ENCODE results near the gene SLC4A8. TPM values are rescaled to one million over a fixed set of nuclear protein-coding genes. Genes with fewer than 3 reads are reported as not detected.

Gene SLC4A8
- polyA plus RNA-seq, 1 donor (not counting 4 experiments of a cell fraction or from before 2014, with no cell fraction given): 2.3 TPM

DNA sequence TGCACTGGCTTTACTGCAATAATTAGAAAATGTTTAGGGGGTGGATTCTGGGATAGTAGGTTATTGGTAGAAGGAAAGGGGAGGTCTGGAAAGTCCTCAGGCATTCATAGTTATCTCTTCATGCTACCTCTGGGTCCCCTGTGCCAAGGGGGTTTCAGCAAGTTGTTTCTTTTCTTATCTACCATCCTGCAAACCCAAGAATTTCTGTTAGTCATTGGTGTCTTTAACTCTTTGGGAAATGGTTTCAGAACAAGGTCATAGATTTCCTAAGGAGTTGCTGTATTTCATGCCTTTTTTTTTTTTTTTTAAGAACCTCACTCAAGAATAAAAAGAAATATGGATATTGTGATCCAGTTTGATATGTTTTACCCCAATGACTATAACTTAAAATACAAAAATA lies 63.6 kb downstream of the SLC4A8 start:
- no peak overlapping the region for H3K27ac ChIP-seq (ENCODE audit: control insufficient read depth, insufficient read depth, low read length)
- H3K79me2 ChIP-seq (ENCODE audit: control insufficient read depth, insufficient read depth, low read length): no peaks in the 10 kb centered on the region
- DNase-seq (ENCODE audit: low read depth, low spot score) (no peak), FAIRE-seq (no peak)
- H3K9me3 ChIP-seq (ENCODE audit: control insufficient read depth, low read depth, low read length): no peaks in the 10 kb centered on the region
- TF ChIP-seq EZH2 (IDR thresholded peaks at IDR 0.05; ENCODE audit: low read length) (no peak), CTCF (optimal IDR thresholded peaks at IDR 0.05 in 1 of 3, IDR thresholded peaks at IDR 0.05 in 1 of 3, conservative IDR thresholded peaks at IDR 0.05 in 1 of 3; ENCODE audit: extremely low read depth in 1 of 3, insufficient read depth in 2 of 3, low read length in 3 of 3) (no peak)
- no peaks in the 10 kb centered on the region for H3K4me1 ChIP-seq (ENCODE audit: control insufficient read depth, extremely low read depth, insufficient read depth, low read length)
- no peaks in the 10 kb centered on the region for H3K27me3 ChIP-seq (ENCODE audit: control insufficient read depth, extremely low read depth, insufficient read depth, low read length)
- no peaks in the 10 kb centered on the region for H3K36me3 ChIP-seq (ENCODE audit: control insufficient read depth in 2 of 2, extremely low read depth in 1 of 2, insufficient read depth in 2 of 2, low read length in 2 of 2)
- dilution Hi-C loops (cut with MboI; ENCODE audit: extremely low pct_ligation_motif_present, low sequenced_read_pairs): no loop called here
- no peak overlapping the region for H3K9ac ChIP-seq (ENCODE audit: control insufficient read depth, extremely low read depth, insufficient read depth, low read length)
- no peaks in the 10 kb centered on the region for H4K20me1 ChIP-seq (ENCODE audit: control insufficient read depth, extremely low read depth, insufficient read depth, low read length)
- H3K9me1 ChIP-seq (ENCODE audit: control insufficient read depth, extremely low read depth, insufficient read depth, low read length): no peaks in the 10 kb centered on the region
- H3K4me2 ChIP-seq (ENCODE audit: control insufficient read depth, extremely low read depth, insufficient read depth, low read depth, low read length): no peak overlapping the region
- H3K4me3 ChIP-seq (ENCODE audit: control insufficient read depth in 2 of 3, extremely low read depth in 1 of 3, insufficient read depth in 2 of 3, low read depth in 1 of 3, low read length in 3 of 3): no peak overlapping the region
- no peak overlapping the region for H2AFZ ChIP-seq (ENCODE audit: control insufficient read depth, low read length)

DNA sequence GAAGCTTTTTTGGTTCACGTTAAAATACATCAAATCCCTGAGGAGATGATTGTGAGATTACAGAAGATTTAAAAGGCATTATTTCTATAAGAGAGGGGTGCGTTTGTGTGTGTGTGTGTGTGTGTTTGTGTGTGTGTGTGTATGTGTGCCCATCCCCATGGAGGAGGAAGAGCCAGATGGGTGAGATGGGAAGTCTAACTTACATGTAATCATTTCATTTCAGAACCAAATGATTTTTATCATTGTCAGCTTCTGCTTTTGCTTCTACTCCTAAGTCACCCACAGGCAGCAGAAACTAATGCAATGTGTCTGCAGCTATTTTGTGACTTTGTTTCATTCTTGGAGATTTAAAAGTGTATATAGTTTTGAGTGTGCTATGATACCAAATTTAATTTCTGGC lies 68.7 kb downstream of the SLC4A8 start:
- DNase-seq (ENCODE audit: low read depth, low spot score): no peak
- TF ChIP-seq CTCF (optimal IDR thresholded peaks at IDR 0.05 in 1 of 3, IDR thresholded peaks at IDR 0.05 in 1 of 3, conservative IDR thresholded peaks at IDR 0.05 in 1 of 3; ENCODE audit: extremely low read depth in 1 of 3, insufficient read depth in 2 of 3, low read length in 3 of 3): no peak
- no peak for TF ChIP-seq EZH2 (IDR thresholded peaks at IDR 0.05; ENCODE audit: low read length)
- H3K27ac ChIP-seq (ENCODE audit: control insufficient read depth, insufficient read depth, low read length): no peak overlapping the region
- H3K79me2 ChIP-seq (ENCODE audit: control insufficient read depth, insufficient read depth, low read length): no peaks in the 10 kb centered on the region
- no peaks in the 10 kb centered on the region for H3K27me3 ChIP-seq (ENCODE audit: control insufficient read depth, extremely low read depth, insufficient read depth, low read length)
- no peak for FAIRE-seq
- H4K20me1 ChIP-seq (ENCODE audit: control insufficient read depth, extremely low read depth, insufficient read depth, low read length): no peaks in the 10 kb centered on the region
- no peaks in the 10 kb centered on the region for H3K36me3 ChIP-seq (ENCODE audit: control insufficient read depth in 2 of 2, extremely low read depth in 1 of 2, insufficient read depth in 2 of 2, low read length in 2 of 2)
- no peak overlapping the region for H3K9ac ChIP-seq (ENCODE audit: control insufficient read depth, extremely low read depth, insufficient read depth, low read length)
- H3K4me2 ChIP-seq (ENCODE audit: control insufficient read depth, extremely low read depth, insufficient read depth, low read depth, low read length): no peak overlapping the region
- no peaks in the 10 kb centered on the region for H3K9me3 ChIP-seq (ENCODE audit: control insufficient read depth, low read depth, low read length)
- no peak overlapping the region for H3K4me3 ChIP-seq (ENCODE audit: control insufficient read depth in 2 of 3, extremely low read depth in 1 of 3, insufficient read depth in 2 of 3, low read depth in 1 of 3, low read length in 3 of 3)
- no peaks in the 10 kb centered on the region for H3K9me1 ChIP-seq (ENCODE audit: control insufficient read depth, extremely low read depth, insufficient read depth, low read length)
- dilution Hi-C loops (cut with MboI; ENCODE audit: extremely low pct_ligation_motif_present, low sequenced_read_pairs): no loop called here
- no peak overlapping the region for H2AFZ ChIP-seq (ENCODE audit: control insufficient read depth, low read length)
- no peaks in the 10 kb centered on the region for H3K4me1 ChIP-seq (ENCODE audit: control insufficient read depth, extremely low read depth, insufficient read depth, low read length)
